Esophagus mucosa (tissue), 1 donor: Measurements from ENCODE around the gene DPCD. TPM values are rescaled to one million over a fixed set of nuclear protein-coding genes. Genes with fewer than 3 reads are reported as not detected.

Experiments used
- total RNA-seq: library from RNA; stranded (reverse); gene quantifications from one replicate; pipeline ENCODE4 v1.2.4, GENCODE V29; 2023
- donor health status: DM: yes; HTN: yes; CAD: no.

The DPCD gene
- total RNA-seq, 1 donor from 2014 or later = 19.0 TPM

Other genes starting within 250 kb of the DPCD start
- gene BTRC, start 234.2 kb upstream of the DPCD start, total RNA-seq = 19.0 TPM
- 13.5 TPM for gene POLL, start 64 bp upstream of the DPCD start, total RNA-seq
- gene FBXW4, start 106.8 kb downstream of the DPCD start, total RNA-seq = 37.1 TPM
- gene FGF8, start 187.8 kb downstream of the DPCD start, total RNA-seq = not detected
- gene NPM3, start 195.1 kb downstream of the DPCD start, total RNA-seq = 70.2 TPM
- 54.4 TPM for gene OGA, start 230.1 kb downstream of the DPCD start, total RNA-seq